ENCODE data around the gene CREBRF. TPM values are rescaled to one million over a fixed set of nuclear protein-coding genes. Genes with fewer than 3 reads are reported as not detected.

The CREBRF gene
- total and polyA plus RNA-seq, 2 donors (not counting 3 experiments of a cell fraction or from before 2014, with no cell fraction given): 2.7 to 8.8 TPM

DNA sequence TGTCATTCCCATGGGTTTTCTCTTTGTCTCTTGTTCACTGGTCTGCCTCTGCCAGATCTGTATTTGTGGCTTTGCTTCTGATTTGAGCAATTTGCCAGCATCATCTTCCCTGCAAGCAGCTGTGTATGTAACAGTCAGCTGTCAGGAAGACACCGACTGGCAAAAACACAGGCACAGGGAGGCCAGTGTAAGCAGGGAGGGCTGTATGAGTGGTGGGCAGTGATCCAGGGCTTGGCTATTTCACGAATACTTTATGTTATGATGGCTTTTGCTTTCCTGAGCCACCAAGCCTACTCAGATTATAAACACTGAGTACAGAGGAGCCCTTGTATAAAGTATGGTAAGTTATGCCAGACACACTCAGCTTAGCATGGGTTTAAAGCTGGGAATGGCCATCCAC, 99.8 kb downstream of the CREBRF start:
- CTCF ChIA-PET: no interaction called here
- Histone ChIP-seq H3K4me3 (replicated peaks in 1 of 3; ENCODE audit: insufficient read depth in 1 of 3, low read depth in 1 of 3, low read length in 3 of 3) (no peak overlapping the region), H3K9me3 (replicated peaks; ENCODE audit: control insufficient read depth, insufficient read depth, low read length) (no peaks in the 10 kb centered on the region), H3K27me3 (ENCODE audit: control insufficient read depth in 2 of 2, insufficient read depth in 2 of 2, low read length in 2 of 2) (no peaks in the 10 kb centered on the region), H3K9ac (replicated peaks; ENCODE audit: extremely low read depth, insufficient read depth, low read length) (no peak overlapping the region), H2AFZ (ENCODE audit: low read depth, low read length) (no peak overlapping the region), H4K20me1 (replicated peaks; ENCODE audit: control insufficient read depth, extremely low read depth, insufficient read depth, low read length) (no peaks in the 10 kb centered on the region), H3K4me2 (ENCODE audit: insufficient read depth, low read length) (no peak overlapping the region), H3K9me1 (replicated peaks; ENCODE audit: control insufficient read depth, extremely low read depth, insufficient read depth, low read length) (no peaks in the 10 kb centered on the region), H3K4me1 (ENCODE audit: control insufficient read depth, extremely low read depth, insufficient read depth, low read length) (no peaks in the 10 kb centered on the region), H3K79me2 (ENCODE audit: control insufficient read depth, insufficient read depth, low read length) (no peaks in the 10 kb centered on the region), H3K27ac (ENCODE audit: insufficient read depth, low read depth, low read length) (no peak overlapping the region), H3K36me3 (ENCODE audit: control insufficient read depth in 2 of 2, extremely low read depth in 1 of 2, insufficient read depth in 2 of 2, low read length in 2 of 2) (peaks cover 3 to 15% of the 10 kb centered on the region in 2 experiments)
- no peak for TF ChIP-seq EZH2 (IDR thresholded peaks at IDR 0.05; ENCODE audit: borderline replicate concordance, low read depth, low read length, severe bottlenecking)
- no peak for TF ChIP-seq FOS (IDR thresholded peaks at IDR 0.05; ENCODE audit: borderline replicate concordance, insufficient read depth, low read length)
- TF ChIP-seq, protein P1, sequence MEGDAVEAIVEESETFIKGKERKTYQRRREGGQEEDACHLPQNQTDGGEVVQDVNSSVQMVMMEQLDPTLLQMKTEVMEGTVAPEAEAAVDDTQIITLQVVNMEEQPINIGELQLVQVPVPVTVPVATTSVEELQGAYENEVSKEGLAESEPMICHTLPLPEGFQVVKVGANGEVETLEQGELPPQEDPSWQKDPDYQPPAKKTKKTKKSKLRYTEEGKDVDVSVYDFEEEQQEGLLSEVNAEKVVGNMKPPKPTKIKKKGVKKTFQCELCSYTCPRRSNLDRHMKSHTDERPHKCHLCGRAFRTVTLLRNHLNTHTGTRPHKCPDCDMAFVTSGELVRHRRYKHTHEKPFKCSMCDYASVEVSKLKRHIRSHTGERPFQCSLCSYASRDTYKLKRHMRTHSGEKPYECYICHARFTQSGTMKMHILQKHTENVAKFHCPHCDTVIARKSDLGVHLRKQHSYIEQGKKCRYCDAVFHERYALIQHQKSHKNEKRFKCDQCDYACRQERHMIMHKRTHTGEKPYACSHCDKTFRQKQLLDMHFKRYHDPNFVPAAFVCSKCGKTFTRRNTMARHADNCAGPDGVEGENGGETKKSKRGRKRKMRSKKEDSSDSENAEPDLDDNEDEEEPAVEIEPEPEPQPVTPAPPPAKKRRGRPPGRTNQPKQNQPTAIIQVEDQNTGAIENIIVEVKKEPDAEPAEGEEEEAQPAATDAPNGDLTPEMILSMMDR (IDR thresholded peaks at IDR 0.05; ENCODE audit: extremely low read depth in 1 of 2, insufficient read depth in 1 of 2, low read depth in 1 of 2, low read length in 2 of 2): no peak
- no peak for TF ChIP-seq GATA2 (IDR thresholded peaks at IDR 0.05; ENCODE audit: insufficient read depth, insufficient read length, low read depth, low read length)
- TF ChIP-seq MAX (IDR thresholded peaks at IDR 0.05; ENCODE audit: insufficient read depth, insufficient read length): no peak
- dilution Hi-C loops (cut with MboI; ENCODE audit: extremely low pct_ligation_motif_present, low sequenced_read_pairs): no loop called here
- no peak for DNase-seq (ENCODE audit: low read depth, low spot score)
- FAIRE-seq: no peak
- POLR2A ChIA-PET: no interaction called here
- intact Hi-C loops (cut with micrococcal nuclease): no loop called here
- no TSS peak for BruUV-seq (replicated peaks)

DNA sequence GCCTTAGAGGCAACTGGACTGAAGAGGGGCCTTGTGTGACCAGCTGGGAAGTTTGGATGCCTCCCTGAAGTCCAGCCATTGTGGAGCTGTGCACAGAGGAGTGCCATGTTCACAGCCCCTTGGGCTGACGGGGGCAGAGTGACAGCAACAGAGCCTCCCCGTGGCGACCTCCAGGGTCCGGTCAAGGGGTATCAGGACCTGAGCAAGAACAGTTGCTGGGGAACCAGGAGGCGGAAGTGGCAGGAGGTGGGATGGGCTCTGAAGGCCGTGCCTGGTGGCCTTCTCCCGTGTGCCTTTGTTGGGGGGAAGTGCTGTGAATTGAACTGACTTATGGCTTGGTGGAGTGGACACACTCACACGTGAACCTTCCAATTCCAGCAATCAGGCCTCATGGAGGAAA, 102.2 kb downstream of the CREBRF start:
- FAIRE-seq: no peak
- ChIA-PET CTCF (interaction anchor here (1.0 kb wide), 1 partner anchor 148 kb away, joined by 3 read pairs; no protein-coding TSS in a partner anchor), POLR2A (no interaction called here)
- Histone ChIP-seq H3K27ac (ENCODE audit: insufficient read depth, low read depth, low read length) (no peak overlapping the region), H3K9me3 (replicated peaks; ENCODE audit: control insufficient read depth, insufficient read depth, low read length) (no peaks in the 10 kb centered on the region), H3K27me3 (ENCODE audit: control insufficient read depth in 2 of 2, insufficient read depth in 2 of 2, low read length in 2 of 2) (no peaks in the 10 kb centered on the region), H3K4me1 (ENCODE audit: control insufficient read depth, extremely low read depth, insufficient read depth, low read length) (no peaks in the 10 kb centered on the region), H3K4me2 (ENCODE audit: insufficient read depth, low read length) (no peak overlapping the region), H2AFZ (ENCODE audit: low read depth, low read length) (no peak overlapping the region), H3K36me3 (ENCODE audit: control insufficient read depth in 2 of 2, extremely low read depth in 1 of 2, insufficient read depth in 2 of 2, low read length in 2 of 2) (peaks cover 3 to 17% of the 10 kb centered on the region in 2 experiments), H3K4me3 (replicated peaks in 1 of 3; ENCODE audit: insufficient read depth in 1 of 3, low read depth in 1 of 3, low read length in 3 of 3) (no peak overlapping the region), H4K20me1 (replicated peaks; ENCODE audit: control insufficient read depth, extremely low read depth, insufficient read depth, low read length) (no peaks in the 10 kb centered on the region), H3K9ac (replicated peaks; ENCODE audit: extremely low read depth, insufficient read depth, low read length) (no peak overlapping the region), H3K9me1 (replicated peaks; ENCODE audit: control insufficient read depth, extremely low read depth, insufficient read depth, low read length) (no peaks in the 10 kb centered on the region), H3K79me2 (ENCODE audit: control insufficient read depth, insufficient read depth, low read length) (no peaks in the 10 kb centered on the region)
- intact Hi-C loops (cut with micrococcal nuclease) (no loop called here), dilution Hi-C loops (cut with MboI; ENCODE audit: extremely low pct_ligation_motif_present, low sequenced_read_pairs) (no loop called here)
- TF ChIP-seq POLR2A (IDR thresholded peaks at IDR 0.05; ENCODE audit: low read depth, low read length): no peak
- no peak for TF ChIP-seq FOS (IDR thresholded peaks at IDR 0.05; ENCODE audit: borderline replicate concordance, insufficient read depth, low read length)
- no peak for TF ChIP-seq POLR2AphosphoS5 (IDR thresholded peaks at IDR 0.05; ENCODE audit: insufficient read depth, low read depth, low read length)
- TF ChIP-seq MAX (IDR thresholded peaks at IDR 0.05; ENCODE audit: insufficient read depth, insufficient read length): no peak
- TF ChIP-seq JUN (IDR thresholded peaks at IDR 0.05; ENCODE audit: borderline replicate concordance, insufficient read depth, insufficient read length, low read depth): no peak
- no peak for TF ChIP-seq GATA2 (IDR thresholded peaks at IDR 0.05; ENCODE audit: insufficient read depth, insufficient read length, low read depth, low read length)
- no peak for TF ChIP-seq EZH2 (IDR thresholded peaks at IDR 0.05; ENCODE audit: borderline replicate concordance, low read depth, low read length, severe bottlenecking)
- TF ChIP-seq MYC (IDR thresholded peaks at IDR 0.05; ENCODE audit: low read depth, low read length): no peak
- TF ChIP-seq, protein P1 (IDR thresholded peaks at IDR 0.05; ENCODE audit: extremely low read depth in 1 of 2, insufficient read depth in 1 of 2, low read depth in 1 of 2, low read length in 2 of 2): no peak
- no TSS peak for BruUV-seq (replicated peaks)
- DNase-seq (ENCODE audit: low read depth, low spot score): no peak
